ENCODE data around the gene ARHGAP27.

ARHGAP27 gene

DNA sequence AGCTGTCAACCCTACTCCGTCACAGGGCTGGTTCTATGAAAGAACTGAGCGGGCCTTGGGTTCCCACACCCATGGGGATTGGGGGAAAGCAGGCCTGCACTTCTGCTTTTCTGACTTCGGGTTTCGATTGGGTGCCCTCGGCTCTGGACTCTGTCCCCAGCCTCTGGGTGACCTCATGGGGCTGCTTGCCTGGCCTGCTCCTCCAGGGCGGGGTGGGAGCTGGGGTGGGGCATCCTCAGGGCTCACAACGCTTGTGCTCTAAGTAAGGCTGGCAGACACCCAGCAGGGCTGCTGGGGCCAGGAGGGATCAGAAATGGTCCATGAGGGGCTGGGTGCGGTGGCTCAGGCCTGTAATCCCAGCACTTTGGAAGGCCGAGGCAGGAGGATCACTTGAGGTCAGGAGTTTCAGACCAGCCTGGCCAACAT, 19.2 kb downstream of the ARHGAP27 start:
- no peaks in the 10 kb centered on the region for H3K9me3 ChIP-seq (ENCODE audit: control insufficient read depth in 2 of 2, low read length in 2 of 2)
- peaks cover 0 to under 1% of the 10 kb centered on the region in 2 donors for H3K27me3 ChIP-seq (ENCODE audit: control insufficient read depth in 1 of 2, insufficient read depth in 2 of 2, low read length in 2 of 2)
- H3K36me3 ChIP-seq (ENCODE audit: control insufficient read depth in 2 of 2, insufficient read depth in 2 of 2, low read length in 2 of 2), result no peaks in the 10 kb centered on the region
- H3K27ac ChIP-seq (ENCODE audit: low read length), result no peak overlapping the region
- H3K9ac ChIP-seq (ENCODE audit: low read length in 2 of 2), result no peak overlapping the region
- no peak overlapping the region for H3K4me3 ChIP-seq (ENCODE audit: low read length in 2 of 2)
- peaks cover 4% of the 10 kb centered on the region for H3K4me1 ChIP-seq (ENCODE audit: control insufficient read depth, insufficient read depth, low read length)

DNA sequence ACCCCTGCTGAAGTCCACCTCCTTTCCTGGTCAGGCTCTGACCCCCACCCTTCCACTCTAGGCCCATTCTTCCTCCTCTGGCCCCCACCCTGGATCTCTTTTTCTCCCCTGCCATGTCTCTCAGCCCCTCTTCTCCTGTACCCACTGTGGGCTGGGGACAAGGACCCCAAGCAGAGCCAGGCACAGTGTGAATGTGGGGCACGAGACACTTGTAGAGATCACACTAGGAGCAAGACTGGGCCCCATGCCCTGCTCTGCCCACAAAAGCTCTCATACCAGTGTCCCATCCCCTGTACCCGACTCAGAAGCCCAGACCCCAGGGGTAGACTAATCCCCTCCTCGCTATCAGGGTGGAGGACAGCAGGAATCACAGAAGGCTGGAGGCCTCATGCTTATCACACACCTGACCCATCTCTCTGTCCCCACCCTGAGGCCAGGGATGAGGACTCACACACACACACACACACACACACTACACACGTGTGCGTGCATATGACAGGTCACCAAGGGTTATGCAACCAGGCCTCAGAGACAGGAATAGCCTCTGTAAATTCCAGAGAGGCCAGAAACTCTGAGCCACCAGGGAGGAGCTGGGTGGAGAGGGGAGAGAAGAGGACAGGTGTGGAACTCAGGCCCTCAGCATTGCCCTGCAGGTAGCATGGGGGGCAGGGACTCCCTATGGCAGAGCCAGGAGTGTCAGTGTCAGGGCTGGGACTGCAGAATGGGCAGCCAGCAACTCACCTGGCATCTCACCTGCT, 21.1 kb downstream of the ARHGAP27 start:
- H3K9me3 ChIP-seq (ENCODE audit: control insufficient read depth in 2 of 2, low read length in 2 of 2), result no peaks in the 10 kb centered on the region
- H3K27me3 ChIP-seq (ENCODE audit: control insufficient read depth in 1 of 2, insufficient read depth in 2 of 2, low read length in 2 of 2), result no peaks in the 10 kb centered on the region
- H3K9ac ChIP-seq (ENCODE audit: low read length in 2 of 2), result no peak overlapping the region
- peaks cover 4% of the 10 kb centered on the region for H3K4me1 ChIP-seq (ENCODE audit: control insufficient read depth, insufficient read depth, low read length)
- no peak overlapping the region for H3K27ac ChIP-seq (ENCODE audit: low read length)
- H3K36me3 ChIP-seq (ENCODE audit: control insufficient read depth in 2 of 2, insufficient read depth in 2 of 2, low read length in 2 of 2), result no peaks in the 10 kb centered on the region
- no peak overlapping the region for H3K4me3 ChIP-seq (ENCODE audit: low read length in 2 of 2)

DNA sequence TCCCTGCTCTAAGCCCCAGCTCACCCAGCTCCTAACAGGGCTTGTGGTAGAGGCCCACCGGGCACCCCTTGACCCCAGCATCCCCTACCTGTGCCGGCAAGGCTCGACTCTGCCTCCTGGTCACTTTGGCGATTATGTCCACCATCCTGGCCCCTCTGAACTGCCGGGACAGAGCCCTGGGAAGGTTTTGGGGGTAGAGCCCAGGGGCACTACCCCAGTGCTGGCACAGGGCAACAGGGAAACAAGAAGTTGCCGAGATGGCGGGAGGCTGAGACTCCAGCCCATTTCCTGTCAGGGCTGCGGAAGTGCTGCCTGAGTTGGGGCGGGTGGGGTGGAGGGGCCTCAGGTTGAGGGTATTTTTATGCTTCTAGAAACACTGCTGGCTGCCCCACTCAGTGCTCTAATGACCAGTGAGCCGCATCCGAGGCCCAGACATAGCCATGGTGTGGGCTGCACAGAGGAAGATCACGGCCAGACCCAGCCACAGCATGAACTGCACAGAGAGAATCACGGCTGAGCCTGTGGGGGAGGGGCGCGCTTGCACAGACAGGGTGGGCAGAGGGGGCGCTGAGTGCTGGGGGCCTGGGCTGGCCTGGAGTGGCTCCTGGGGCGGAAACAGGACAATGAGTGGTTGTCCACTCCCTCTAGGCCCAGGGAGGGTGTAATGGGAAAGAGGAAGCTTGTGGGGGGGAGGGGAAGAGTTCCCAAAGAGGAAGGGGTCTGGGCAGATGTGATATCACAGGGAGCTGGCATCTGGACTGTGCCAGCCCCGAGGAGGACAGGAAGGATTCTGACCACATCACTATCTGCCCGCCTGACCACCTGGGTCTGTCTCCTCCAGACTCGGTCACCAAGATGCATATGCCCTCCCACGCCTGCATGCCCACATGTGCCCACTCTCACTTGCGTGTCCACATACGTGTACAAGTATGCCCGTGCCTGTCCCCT, 22.3 kb downstream of the ARHGAP27 start:
- Histone ChIP-seq H3K27me3 (ENCODE audit: control insufficient read depth in 1 of 2, insufficient read depth in 2 of 2, low read length in 2 of 2) (peaks cover 0 to 5% of the 10 kb centered on the region in 2 donors), H3K27ac (ENCODE audit: low read length) (no peak overlapping the region), H3K36me3 (ENCODE audit: control insufficient read depth in 2 of 2, insufficient read depth in 2 of 2, low read length in 2 of 2) (no peaks in the 10 kb centered on the region), H3K9me3 (ENCODE audit: control insufficient read depth in 2 of 2, low read length in 2 of 2) (no peaks in the 10 kb centered on the region), H3K9ac (ENCODE audit: low read length in 2 of 2) (no peak overlapping the region), H3K4me3 (ENCODE audit: low read length in 2 of 2) (peak overlapping the region in 1 of 2 donors; percentile 49), H3K4me1 (ENCODE audit: control insufficient read depth, insufficient read depth, low read length) (peaks cover 8% of the 10 kb centered on the region)

DNA sequence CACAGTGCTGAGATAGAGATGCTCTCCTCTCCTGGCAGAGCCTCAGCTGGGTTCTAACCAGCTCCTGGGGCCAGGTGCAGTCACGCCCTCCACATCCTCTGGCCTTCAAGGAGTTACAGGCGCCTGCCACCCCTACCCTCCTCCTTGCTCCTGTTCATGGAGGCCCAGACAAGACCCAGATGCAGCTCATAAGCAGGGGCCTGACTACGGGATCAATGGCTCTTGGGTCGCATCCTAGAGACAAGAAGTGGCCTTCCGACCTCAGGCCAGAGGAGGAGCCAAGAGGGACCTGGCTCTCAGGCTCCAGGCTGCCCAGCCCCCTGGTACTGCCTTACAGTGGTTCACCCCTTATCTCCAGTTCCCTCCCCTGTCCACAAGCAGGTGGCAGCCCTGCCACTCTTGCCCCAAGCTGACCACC, 23.0 kb downstream of the ARHGAP27 start:
- H3K4me1 ChIP-seq (ENCODE audit: control insufficient read depth, insufficient read depth, low read length), result peaks cover 8% of the 10 kb centered on the region
- peaks cover 2 to 5% of the 10 kb centered on the region in 2 donors for H3K27me3 ChIP-seq (ENCODE audit: control insufficient read depth in 1 of 2, insufficient read depth in 2 of 2, low read length in 2 of 2)
- H3K4me3 ChIP-seq (ENCODE audit: low read length in 2 of 2), result peak overlapping the region in 1 of 2 donors; percentile 49
- no peak overlapping the region for H3K27ac ChIP-seq (ENCODE audit: low read length)
- H3K36me3 ChIP-seq (ENCODE audit: control insufficient read depth in 2 of 2, insufficient read depth in 2 of 2, low read length in 2 of 2), result no peaks in the 10 kb centered on the region
- H3K9me3 ChIP-seq (ENCODE audit: control insufficient read depth in 2 of 2, low read length in 2 of 2), result no peaks in the 10 kb centered on the region
- no peak overlapping the region for H3K9ac ChIP-seq (ENCODE audit: low read length in 2 of 2)

DNA sequence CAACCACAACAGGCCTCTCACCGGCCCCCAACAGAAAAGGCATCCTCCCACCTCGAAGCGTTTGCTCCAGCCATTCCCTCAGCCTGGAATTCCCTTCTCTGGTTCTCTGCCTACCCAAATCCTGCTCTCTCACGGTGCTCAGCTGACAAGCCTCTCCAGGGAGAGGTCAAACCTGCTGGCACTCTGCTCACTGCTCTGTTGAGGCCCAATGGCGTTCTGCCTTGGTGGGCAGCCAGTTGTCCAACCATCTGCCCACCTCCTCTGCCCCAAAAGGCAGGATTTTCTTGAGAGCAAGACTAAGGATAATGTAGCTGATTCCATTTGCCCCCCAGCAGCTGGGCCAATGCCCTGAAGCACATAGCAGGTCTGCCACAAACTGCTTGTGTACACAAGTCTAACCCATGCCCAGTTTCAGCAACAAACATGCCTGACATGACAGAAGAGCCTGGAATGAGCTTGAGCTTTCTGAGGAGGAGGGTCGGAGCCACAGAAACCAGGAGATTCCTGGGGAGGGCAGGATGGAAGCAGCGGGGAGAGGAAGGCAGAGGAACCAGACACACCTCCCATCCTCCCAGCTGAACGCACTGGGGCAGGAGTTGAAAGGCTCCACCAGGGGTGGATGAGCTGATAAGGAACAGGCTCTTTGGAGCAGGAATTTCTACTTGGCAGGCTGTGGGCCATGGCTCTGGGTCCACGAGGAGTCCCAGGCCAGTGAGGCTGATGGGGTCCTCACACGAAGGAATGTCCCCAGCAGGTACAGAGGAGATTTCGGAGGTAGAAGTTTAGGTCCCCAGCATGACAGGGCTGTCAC, 23.9 kb downstream of the ARHGAP27 start:
- H3K4me1 ChIP-seq (ENCODE audit: control insufficient read depth, insufficient read depth, low read length), result peaks cover 8% of the 10 kb centered on the region
- no peaks in the 10 kb centered on the region for H3K36me3 ChIP-seq (ENCODE audit: control insufficient read depth in 2 of 2, insufficient read depth in 2 of 2, low read length in 2 of 2)
- no peak overlapping the region for H3K4me3 ChIP-seq (ENCODE audit: low read length in 2 of 2)
- no peaks in the 10 kb centered on the region for H3K9me3 ChIP-seq (ENCODE audit: control insufficient read depth in 2 of 2, low read length in 2 of 2)
- H3K9ac ChIP-seq (ENCODE audit: low read length in 2 of 2), result no peak overlapping the region
- peaks cover 3 to 5% of the 10 kb centered on the region in 2 donors for H3K27me3 ChIP-seq (ENCODE audit: control insufficient read depth in 1 of 2, insufficient read depth in 2 of 2, low read length in 2 of 2)
- no peak overlapping the region for H3K27ac ChIP-seq (ENCODE audit: low read length)

DNA sequence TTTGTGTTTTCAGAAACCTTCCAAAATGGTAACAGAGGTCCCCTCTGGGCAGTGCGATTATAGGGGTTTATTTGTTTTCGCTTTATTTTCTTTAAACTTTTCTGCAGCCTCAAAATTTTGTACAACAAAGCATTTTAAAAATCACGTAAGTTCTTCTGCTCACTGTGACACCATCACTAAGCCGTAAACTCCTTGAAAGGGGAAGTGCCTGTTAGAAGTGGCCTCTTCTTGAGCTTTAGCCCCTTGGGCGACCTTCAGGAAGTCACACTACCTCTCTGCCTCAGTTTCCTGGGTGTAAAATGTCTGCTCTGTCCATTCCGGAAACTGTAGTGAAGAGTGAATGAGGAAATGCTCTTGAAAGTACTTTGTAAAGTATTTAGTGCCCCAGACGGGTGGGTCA, 26.6 kb downstream of the ARHGAP27 start:
- Histone ChIP-seq H3K36me3 (ENCODE audit: control insufficient read depth in 2 of 2, insufficient read depth in 2 of 2, low read length in 2 of 2) (no peaks in the 10 kb centered on the region), H3K9ac (ENCODE audit: low read length in 2 of 2) (no peak overlapping the region), H3K4me1 (ENCODE audit: control insufficient read depth, insufficient read depth, low read length) (peaks cover 8% of the 10 kb centered on the region), H3K27ac (ENCODE audit: low read length) (no peak overlapping the region), H3K9me3 (ENCODE audit: control insufficient read depth in 2 of 2, low read length in 2 of 2) (no peaks in the 10 kb centered on the region), H3K4me3 (ENCODE audit: low read length in 2 of 2) (peak overlapping the region in 1 of 2 donors; percentile 52), H3K27me3 (ENCODE audit: control insufficient read depth in 1 of 2, insufficient read depth in 2 of 2, low read length in 2 of 2) (peaks cover 3 to 5% of the 10 kb centered on the region in 2 donors)

DNA sequence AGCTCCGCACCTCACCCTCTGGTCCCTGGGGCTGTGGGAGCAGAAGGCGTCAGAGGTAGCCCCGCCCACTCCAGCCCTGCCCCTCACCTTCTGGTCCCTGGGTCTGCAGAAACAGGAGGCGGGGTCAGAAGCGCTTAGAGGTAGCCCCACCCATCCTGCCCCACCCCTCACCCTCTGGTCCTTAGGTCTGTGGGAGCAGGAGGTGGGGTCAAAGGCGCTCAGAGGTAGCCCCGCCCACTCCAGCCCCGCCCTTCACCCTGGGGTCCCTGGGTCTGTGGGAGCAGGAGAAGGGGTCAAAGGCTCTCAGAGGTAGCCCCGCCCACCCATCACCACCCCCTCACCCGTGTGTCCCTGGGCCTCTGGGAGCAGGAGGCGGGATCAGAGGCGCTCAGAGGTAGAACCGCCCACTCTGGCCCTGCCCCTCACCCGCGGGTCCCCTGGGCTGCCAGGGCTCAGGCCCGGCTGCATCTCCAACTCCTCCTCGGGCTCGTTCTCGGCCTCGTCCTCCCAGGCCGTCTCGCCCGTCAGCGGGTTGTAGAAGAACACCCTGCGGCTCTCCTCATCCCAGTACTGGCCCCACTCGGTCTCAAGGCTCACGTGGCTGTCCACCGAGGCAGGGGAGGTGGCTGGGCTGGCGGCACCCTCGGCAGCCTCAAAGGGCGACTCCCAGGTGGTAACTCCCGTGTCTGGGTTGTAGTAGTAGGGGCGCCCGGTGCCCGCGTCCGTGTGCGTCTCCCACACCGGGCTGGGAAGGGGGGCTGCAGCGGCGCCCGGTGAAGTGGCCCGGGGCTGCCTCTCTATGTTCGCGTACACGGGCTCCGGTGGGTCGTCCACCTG, 27.2 kb downstream of the ARHGAP27 start:
- peak overlapping the region; percentile 12 to 52 for H3K4me3 ChIP-seq (ENCODE audit: low read length in 2 of 2)
- no peak overlapping the region for H3K27ac ChIP-seq (ENCODE audit: low read length)

DNA sequence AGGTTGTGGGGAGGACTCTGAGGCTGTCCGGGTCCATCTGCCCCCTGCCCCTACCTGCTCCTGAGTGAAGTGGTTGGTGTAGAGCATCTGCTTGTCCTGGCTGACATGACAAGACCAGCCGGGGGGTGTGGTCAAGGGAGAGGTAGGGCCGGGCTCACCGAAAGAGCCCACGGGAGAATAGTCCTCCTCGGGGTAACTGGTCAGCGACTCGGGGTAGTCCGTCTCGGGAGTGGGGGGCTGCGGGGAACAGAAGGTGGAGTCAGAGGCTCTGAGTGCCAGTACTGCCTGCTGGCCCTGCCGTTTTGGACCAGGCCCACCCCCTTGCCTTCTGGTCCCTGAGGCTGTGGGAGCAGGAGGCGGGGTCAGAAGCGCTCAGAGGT, 27.8 kb downstream of the ARHGAP27 start:
- no peaks in the 10 kb centered on the region for H3K9me3 ChIP-seq (ENCODE audit: control insufficient read depth in 2 of 2, low read length in 2 of 2)
- H3K36me3 ChIP-seq (ENCODE audit: control insufficient read depth in 2 of 2, insufficient read depth in 2 of 2, low read length in 2 of 2), result no peaks in the 10 kb centered on the region
- peaks cover 3 to 5% of the 10 kb centered on the region in 2 donors for H3K27me3 ChIP-seq (ENCODE audit: control insufficient read depth in 1 of 2, insufficient read depth in 2 of 2, low read length in 2 of 2)
- H3K4me1 ChIP-seq (ENCODE audit: control insufficient read depth, insufficient read depth, low read length), result peaks cover 6% of the 10 kb centered on the region
- no peak overlapping the region for H3K9ac ChIP-seq (ENCODE audit: low read length in 2 of 2)
- no peak overlapping the region for H3K4me3 ChIP-seq (ENCODE audit: low read length in 2 of 2)
- no peak overlapping the region for H3K27ac ChIP-seq (ENCODE audit: low read length)

More for the DNA sequence above, 27.2 kb downstream of the ARHGAP27 start:
- no peak overlapping the region for H3K9ac ChIP-seq (ENCODE audit: low read length in 2 of 2)
- H3K27me3 ChIP-seq (ENCODE audit: control insufficient read depth in 1 of 2, insufficient read depth in 2 of 2, low read length in 2 of 2), result peaks cover 3 to 5% of the 10 kb centered on the region in 2 donors
- H3K4me1 ChIP-seq (ENCODE audit: control insufficient read depth, insufficient read depth, low read length), result peaks cover 8% of the 10 kb centered on the region
- H3K36me3 ChIP-seq (ENCODE audit: control insufficient read depth in 2 of 2, insufficient read depth in 2 of 2, low read length in 2 of 2), result no peaks in the 10 kb centered on the region
- no peaks in the 10 kb centered on the region for H3K9me3 ChIP-seq (ENCODE audit: control insufficient read depth in 2 of 2, low read length in 2 of 2)

DNA sequence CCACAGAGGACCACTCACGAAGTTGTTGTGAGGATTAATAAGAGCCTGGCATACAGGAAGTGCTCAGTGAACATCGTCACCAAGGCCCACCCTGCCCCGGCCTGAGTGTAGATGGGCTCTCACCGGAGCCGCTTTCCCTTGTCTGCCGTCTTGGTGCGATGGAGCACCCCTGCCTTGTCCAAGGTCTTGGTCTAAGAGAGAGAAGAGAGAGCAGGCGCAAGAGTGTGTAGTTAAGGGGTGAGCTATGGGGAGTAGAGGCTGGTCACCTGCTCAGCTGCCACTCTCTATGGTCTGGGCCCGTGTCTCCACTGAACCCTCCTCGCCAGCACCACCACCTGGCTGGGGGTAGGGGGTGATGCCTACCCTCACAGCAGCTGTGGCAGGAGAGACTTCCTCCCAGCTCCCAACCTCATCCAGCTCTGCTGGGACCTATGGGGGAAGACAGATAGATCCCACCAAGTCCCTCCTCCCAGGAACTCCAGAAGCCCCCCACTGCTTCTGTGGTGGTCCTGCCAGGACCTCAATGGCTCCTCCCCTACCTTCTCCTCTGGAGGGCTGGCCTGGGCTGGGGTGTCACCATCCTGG, 28.7 kb downstream of the ARHGAP27 start:
- Histone ChIP-seq H3K4me3 (ENCODE audit: low read length in 2 of 2) (no peak overlapping the region), H3K9ac (ENCODE audit: low read length in 2 of 2) (no peak overlapping the region), H3K9me3 (ENCODE audit: control insufficient read depth in 2 of 2, low read length in 2 of 2) (no peaks in the 10 kb centered on the region), H3K4me1 (ENCODE audit: control insufficient read depth, insufficient read depth, low read length) (peaks cover 5% of the 10 kb centered on the region), H3K36me3 (ENCODE audit: control insufficient read depth in 2 of 2, insufficient read depth in 2 of 2, low read length in 2 of 2) (no peaks in the 10 kb centered on the region), H3K27ac (ENCODE audit: low read length) (no peak overlapping the region), H3K27me3 (ENCODE audit: control insufficient read depth in 1 of 2, insufficient read depth in 2 of 2, low read length in 2 of 2) (peaks cover 3 to 5% of the 10 kb centered on the region in 2 donors)

Measured in stomach smooth muscle (tissue), 2 donors.